Fibroblast of skin of scalp (primary cell): ENCODE results near the gene INSR.

Experiments
- DNase-seq: peaks from one replicate; pipeline ENCODE4 v3.0.0-alpha.2; 2013

INSR gene

DNA sequence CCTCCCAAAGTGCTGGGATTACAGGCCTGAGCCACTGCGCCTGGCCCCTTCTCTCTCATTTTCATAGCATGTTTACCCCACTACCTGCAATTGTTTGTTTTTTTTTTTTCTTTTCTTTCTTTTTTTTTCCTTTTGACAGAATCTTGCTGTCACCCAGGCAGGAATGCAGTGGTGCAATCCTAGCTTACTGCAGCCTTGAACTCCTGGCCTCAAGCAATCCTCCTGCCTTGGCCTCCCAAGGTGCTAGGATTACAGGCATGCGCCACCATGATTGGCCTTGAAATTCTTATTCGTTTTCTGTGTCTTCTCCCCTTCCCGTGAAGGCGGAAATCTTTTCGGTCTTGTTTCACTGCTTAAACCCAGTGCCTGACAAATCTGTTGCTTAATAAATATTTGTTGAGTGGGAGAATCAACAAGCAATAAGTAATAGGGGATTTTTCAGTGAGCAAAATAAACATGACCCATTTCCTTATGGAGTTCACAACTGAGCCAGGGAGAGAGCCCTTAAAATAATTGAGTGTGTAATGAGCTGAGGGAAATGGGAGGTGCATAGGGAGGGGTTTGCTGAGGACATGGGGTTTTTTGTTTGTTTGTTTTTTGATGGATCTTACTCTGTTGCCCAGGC lies 1.8 kb upstream of the INSR start:
- DNase-seq, result no peak

DNA sequence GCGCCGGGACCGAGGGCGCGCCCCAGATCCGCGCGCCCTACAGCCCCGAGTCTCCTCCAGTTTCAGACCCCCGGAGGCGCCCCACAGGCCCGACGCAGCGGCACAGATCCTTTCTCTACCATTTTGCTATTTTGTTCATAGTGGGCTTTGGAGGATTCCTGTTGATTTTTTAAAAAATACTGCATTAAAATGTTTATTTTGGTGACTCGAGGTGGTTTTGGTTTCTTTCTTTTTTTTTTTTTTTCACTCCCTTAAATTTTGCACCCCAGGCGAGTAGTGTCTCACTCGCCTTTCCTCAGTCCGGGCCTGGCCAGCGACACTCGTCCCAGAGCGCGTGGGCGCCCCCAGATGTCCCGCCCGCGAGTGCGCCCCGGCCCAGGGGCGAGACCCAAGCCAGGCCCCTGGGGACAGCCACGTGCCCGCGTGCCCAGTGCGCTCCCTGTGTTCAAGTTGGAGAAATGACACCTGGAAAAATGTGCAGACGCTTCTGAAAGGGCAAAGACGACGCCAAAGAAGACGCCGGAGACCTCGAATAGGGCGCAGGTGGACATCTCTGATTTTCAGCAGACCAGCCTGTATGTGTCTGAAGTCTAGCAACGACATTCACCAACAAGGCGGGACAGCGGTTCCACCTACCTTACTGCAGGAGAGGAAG lies 471 bp upstream of the INSR start:
- peak; percentile 56 for DNase-seq

DNA sequence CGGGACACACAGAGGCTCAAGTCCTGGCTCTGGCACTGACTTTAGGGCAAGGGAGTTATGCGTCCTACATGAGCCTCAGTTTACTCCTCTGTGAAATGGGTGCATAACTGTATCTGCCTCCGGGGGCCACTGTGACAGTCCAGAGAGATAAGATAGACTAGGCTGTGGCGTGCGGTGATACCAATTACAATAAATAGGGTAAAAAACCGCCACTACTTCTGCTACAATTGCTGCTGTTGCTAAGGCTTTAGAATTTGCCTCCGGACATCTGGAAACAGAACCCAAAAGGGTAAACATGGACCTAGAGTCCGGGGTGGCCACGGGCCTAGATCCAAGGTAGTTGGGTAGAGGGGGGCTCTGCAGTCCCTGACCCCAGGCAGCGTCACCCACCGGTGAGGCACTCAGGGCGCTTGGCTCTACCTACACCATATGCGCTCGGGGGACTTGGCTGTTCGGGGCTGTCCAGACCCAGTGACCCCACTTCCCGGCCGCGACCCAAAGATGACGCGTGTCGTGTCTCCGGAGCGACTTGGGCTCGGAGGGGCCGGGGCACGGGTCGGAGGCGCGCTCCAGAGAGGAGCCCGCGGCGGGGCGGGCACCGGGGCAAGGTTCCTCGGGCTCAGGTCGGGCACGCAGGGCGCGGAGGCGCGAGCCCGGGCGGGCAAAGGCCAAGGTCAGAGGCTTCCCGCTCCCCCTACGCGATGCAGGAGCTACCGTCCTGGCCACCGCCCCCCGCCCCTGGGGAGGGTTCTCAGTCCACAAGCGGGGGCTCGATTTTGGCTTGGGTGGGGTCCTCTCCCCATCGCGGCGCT lies 1.1 kb downstream of the INSR start:
- DNase-seq, result no peak

DNA sequence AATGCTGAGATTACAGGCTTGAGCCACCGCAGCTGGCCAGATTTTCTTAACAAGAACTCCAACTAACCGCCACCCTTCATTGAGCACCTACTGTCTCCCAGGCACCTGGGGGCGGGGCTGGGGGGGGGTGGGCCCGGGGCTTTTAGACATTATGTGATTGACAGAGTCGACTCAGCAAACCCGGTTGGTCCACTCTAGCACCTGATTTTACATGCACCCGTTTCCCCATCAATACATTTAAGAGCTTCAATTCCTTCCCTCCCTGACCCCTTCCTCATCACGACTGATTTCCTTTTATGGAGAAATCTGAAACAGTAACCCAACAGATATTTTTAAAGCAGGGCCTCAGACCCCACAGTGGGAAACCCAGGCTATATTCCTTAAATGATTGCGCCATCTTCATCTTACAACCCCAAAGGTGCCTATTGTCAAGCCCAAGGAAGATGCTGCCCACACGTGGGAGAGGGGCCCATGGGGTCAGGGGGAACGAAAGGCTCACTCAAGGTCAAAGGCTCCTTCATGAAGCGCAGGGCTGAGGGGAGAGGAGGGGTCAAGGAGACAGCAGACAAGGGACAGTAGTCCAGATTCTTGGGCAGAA lies 1.8 kb downstream of the INSR start:
- DNase-seq, result no peak

DNA sequence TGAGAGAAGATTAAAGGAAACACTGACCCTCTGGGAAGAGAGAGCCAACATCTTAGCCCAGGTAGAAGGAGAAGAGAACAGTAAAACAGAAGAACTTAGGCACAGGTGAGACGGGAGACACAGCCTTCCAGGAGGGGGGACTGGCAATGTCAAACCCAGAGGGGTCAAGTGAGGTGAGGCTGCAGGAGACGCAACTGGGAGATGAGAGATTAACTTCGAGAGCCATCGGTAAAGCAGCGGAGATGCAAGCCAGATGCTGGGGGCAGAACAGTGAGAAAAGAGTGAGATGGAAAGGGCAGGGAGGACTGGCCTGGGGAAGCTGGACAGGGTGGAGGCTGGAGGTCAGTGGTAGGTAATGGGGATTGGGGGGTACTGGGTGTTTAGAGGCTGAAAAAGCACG lies 5.2 kb downstream of the INSR start:
- no peak for DNase-seq

DNA sequence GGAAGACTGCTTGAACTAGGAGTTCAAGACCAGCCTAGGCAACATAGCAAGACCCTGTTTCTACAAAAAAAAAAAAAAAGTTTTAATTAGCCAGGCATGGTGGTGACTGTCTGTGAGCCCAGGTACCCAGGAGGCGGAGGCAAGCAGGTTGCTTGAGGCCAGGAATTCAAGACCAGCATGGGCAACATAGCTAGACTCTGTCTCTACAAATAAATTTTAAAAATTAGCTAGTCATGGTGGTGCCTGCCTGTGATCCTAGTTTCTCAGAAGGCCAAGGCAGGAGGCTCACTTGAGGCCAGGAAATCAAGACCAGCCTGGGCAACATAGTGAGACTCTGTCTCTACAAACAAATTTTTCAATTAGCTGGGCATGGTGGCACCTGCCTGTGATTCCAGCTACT lies 6.1 kb downstream of the INSR start:
- DNase-seq, result no peak

DNA sequence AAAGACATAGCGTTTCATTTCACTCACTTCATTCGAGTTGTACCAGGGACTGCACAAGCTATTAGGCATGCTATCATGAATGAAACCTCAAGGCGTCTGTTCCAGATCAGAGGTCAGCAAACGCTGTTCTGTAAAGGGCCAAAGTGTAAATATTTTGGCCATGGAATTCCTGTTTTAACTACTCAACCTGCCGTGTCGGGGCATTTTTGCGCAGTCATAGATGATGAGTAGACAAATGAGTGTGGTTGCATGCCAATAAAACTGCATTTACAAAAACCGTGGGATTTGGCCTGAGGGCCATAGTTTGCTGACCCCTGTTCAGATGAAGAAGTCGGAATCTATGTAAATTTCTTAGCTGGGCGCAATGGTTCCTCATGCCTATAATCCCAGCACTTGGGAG lies 6.5 kb downstream of the INSR start:
- no peak for DNase-seq

DNA sequence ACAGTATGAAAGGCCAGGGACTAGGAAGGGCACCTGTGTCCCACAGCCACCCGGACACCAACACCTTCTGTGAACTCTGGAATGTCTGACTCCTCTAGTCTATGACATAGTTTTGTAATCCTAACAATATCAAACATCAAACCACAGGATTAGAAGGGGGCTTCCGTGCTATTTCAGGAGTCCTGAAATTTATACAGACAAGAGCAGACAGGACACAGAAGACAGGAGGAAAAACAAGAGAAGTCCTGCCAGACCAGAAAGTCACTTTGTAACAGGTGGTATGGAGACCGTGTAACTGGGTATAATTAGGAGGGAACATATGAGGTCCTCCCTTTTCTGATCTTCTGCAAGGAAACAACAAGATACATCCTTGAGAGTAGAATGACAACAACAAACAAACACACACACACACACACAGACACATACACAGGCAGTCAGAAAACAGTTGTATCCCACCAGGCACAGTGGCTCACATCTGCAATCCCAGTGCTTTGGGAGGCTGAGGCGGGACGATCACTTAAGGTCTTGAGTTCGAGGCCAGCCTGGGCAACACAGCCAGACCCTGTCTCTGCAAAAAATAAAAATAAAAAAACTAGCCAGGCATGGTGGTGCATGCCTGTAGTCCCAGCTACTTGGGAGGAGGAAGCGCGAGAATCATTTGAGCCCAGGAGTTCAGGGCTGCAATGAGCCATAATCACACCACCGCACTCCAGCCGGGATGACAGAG lies 13.1 kb downstream of the INSR start:
- no peak for DNase-seq

DNA sequence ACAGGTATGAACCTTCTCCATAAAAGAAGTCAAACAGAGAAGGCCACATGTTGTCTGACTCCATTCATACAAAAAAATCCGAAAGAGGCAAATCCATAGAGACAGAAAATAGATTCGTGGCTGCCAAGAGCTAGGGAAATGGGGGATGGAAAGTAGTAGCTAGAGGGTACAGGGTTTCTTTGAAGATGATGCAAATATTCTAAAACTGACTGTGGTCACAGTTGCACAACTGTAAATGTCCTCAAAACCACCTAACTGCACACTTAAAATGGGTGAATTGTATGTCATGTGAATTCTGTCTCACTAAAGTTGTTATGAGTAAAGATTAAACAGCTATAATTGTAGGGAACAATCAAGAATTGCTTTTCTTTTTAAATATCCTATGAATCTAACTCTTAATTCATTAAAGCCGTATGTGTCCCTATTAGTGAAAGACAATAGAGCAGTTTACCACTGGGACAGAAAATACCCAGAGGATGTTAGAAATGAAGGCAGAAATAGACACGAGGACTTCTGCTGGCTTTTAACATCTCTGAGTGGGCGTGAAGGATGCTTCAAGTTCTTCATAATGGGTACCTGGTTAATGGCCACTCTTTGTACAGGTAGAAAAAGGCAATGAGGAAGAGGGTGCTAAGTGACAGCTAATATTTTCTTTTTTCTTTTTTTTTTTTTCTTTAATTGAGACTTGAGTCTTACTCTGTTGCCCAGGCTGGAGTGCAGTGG lies 21.2 kb downstream of the INSR start:
- DNase-seq, result peak; percentile 29

DNA sequence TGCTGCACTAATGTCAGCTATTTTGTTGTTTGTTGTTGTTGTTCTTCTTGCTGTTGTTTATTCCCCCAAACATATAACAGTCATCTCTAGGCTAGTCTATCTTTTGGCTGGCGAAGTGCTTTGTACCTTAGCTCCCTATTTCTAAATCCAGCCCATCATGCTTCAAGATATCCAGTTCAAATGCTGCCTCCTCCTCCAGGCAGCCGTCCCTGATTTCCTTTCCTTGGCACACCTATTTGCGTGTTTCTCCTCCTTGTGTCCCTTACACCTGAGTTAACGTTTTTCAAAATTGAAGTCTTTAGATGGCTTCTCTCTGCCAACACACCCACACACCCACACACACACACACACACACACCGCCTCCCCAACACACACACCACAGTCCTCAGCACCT lies 25.5 kb downstream of the INSR start:
- DNase-seq, result no peak

DNA sequence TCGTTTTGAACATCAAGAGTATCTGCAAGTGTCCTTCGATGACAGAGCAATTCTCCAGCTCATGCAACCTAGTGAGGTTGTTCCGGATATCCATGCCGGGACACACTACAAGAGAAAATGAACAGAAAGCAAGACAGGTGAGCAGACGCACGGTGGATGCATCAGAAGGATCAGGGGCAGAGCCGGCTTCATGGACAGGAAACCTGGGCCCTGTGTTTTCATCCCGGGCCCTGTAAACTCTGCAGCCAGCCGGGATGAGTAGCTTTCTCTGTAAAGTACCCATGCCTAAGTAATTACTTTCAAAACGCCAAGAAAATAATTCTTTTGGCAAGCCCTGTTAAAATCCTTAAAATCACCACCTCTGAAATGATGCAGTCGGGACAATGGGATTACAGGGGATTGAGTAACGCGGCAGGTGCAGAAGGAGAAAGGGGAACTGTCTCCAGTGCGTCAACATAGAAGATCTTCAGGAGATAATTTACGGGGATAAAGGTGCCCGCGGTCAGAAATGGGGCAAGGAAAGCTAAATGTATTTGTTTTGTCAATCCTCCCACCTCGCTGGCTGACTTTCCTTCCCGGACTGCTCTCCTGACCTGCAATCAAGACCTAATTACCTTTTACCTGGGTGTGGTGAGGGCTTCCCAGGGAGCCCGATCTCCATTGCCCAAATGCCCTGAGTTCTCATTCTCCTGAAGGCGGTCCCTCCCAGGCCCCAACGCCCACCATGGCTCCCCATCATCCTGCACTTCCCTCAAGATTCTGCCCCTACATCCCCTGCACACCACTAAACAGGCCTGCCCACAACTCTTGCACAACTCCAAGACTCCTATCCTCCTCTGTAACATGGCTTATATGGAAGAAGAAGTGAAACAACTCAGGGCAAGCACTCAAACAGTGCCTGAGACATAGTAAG lies 26.2 kb downstream of the INSR start:
- no peak for DNase-seq

DNA sequence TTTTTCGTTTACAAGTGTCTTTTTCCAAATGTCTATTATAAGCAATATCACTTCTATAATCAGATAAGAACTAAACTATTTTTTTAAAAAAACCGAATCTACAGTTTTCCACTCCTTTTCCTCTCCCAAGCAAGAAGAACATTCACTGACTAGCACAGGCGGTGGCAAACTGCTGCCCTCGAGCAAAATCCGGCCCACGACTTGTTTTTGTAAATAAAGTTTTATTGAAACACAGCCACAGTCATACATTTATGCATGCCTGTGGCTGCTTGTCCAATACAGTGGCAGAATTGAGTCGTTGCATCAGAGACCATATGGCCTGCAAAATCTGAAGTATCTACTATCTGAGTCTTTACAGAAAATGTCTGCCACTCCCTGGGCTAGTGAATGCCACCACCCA lies 27.4 kb downstream of the INSR start:
- DNase-seq, result no peak

DNA sequence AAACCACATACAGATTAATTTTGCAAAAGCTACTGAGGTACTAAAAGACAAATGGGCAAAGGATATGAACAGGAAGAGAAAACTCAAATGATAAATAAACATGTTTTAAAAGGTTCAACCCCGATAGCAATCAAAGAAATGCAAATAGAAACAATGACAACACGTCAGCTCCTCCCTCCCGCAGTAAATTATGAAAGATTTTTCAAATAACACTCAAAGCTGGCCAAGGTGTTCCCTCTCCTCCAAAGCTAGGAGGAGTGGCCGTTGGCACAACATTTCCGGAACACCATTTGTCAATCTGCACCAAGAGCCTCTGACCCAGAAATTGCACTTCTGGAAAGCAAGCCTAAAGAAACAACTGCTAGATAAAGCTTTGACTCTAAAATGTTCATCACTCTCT lies 28.3 kb downstream of the INSR start:
- no peak for DNase-seq

DNA sequence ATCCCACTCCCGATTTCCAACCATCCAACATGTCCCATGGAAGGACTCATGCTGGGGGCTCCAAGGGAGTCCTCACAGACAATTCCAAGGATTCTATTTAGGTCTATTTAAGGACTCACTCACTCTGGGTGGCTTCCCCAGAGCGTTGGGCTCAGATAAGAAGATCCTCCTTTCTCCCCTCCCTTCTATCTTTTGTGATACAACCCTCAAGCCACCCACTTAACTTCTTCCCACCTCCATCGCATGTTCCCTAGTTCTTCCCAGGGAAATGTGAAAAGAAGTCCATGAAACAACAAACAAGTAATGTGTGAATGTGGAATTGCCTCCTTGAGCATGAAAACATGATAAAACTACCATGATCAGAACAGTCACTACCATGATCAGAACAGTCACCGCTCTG lies 29.4 kb downstream of the INSR start:
- no peak for DNase-seq

DNA sequence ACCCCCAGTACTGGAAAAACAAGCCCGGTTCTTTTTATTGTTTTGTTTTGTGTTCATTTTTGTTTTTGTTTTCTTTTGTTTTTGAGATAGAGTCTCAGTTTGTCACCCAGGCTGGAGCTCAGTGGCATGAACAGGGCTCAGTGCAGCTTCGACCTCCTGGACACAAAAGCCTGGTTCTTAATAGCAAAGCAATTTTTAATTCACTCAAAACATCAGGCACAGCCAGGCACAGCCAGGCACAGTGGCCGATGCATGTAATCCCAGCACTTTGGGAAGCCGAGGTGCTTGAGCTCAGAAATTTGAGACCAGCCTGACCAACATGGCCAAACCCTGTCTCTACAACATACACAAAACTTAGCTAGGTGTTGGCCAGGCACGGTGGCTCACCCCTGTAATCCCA lies 30.7 kb downstream of the INSR start:
- no peak for DNase-seq

DNA sequence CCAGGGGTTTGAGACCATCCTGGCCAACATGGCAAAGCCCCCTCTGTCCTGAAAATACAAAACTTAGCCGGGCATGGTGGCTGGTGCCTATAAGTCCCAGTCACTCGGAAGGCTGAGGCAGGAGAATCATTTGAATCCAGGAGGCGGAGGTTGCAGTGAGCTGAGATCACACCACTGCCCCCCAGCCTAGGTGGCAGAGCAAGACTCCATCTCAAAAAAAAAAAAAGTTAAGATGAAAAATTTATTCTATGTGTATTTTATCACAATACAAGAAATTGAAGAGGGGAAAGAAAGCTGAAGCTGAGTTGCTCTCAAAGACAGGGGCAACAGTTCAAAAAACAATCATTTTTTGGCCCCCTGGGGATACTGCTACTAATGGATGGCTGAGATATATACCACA lies 31.1 kb downstream of the INSR start:
- no peak for DNase-seq

DNA sequence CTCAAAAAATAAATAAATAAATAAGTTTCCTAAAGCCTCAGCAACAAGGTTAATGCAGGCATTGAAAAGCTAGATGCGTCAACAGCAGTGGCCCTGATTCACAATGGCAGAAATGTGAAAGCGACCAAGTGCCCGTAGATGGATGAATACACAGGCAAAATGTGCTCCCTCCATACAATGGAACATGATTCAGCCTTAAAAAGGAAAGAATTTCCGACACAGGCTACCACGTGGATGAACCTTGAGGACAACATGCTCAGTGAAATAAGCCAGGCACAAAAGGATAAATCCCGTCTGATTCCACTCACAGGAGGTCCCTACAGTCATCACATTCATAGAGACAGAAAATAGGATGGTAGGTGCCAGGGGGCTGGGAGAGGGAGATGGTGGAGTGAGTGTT lies 31.7 kb downstream of the INSR start:
- DNase-seq, result no peak

DNA sequence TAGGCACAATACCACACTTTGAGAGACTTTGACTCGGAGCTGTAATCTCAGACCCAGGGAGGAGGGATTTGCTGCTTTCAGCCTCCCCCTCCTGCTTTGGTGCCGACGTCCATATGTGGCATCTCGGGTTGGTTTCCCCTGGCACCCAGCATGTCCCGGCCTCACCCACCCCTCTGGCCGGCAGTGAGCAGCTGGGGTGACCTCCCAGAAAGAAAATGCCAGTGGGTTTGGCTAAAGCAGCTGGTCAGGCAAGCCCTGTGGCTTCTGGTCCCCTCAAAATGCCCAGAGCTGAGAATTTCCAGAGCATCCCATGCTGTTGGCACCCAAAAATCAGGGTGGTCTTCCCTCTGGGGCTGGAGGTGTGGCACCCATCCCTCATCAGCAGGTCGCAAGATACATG lies 34.1 kb downstream of the INSR start:
- no peak for DNase-seq

DNA sequence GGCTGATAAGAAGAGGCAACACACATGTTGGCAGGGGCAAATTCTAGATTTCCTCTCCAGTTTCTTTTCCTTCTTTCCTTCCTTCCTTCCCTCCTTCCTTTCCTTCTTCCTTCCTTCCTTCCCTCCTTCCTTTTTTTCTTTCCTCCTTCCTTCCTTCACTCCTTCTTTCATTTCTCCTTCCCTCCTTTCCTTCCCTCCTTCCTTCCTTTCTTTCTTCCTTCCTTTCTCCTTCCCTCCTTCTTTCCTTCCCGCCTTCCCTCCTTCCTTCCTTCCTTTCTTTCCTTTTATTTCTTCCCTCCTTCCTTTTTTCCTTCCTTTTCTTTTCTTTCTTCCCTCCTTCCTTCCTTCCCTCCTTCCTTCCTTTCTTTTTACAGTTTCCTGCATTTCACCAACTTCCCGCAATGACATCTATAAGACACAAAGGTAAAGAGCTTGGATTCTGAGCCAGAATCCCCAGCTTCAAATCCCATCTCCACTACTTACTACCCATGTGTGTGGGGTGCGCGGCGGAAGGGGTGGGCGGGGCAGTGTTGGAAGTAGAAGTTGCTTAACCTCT lies 35.3 kb downstream of the INSR start:
- no peak for DNase-seq

DNA sequence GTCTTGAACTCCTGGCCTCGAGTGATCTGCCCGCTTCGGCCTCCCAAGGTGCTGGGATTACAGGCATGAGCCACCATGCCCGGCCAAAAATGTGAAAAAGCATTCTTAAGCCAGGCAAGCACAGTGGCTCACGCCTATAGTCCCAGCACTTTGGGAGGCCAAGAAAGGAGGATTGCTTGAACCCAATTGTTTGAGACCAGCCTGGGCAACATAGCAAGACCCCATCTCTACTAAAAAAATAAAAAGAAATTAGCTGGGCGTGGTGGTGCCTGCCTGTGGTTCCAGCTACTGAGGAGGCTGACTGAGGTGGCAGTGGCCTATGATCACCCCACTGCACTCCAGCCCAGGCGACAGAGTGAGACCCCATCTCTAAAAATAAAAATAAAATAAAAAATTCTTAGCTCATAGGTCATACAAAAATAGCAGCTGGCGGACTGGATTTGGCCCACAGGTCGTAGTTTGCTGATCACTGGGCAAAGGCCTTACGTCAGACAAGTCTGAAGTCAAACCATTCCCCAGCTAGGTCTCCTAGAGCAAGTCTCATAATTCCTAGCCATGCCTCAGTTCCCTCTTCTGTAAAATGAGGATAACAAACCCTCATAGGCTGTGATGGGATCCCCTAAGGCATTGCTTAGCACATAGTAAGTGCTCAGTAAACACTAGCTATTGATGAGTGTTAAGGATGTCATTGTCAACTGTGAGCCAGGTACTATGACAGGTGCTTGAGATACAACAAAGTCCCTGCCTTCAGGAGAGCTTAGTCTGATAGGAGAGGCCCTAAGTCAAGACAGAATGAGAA lies 36.0 kb downstream of the INSR start:
- DNase-seq, result no peak
